HG03196 (cell line): ENCODE results near the gene PDGFA.

Experiments used
- ATAC-seq: cut with Tn5 transposase; IDR thresholded peaks from one replicate; pipeline ENCODE4 v1.9.1; 2021; ENCODE audit not compliant: unreplicated experiment

The PDGFA gene

GRCh38 chr7:475951-476441 is 43.6 kb downstream of the PDGFA start:
- ATAC-seq: no peak

- ATAC-seq: no peak
Observed at GRCh38 chr7:475425-475728, 44.3 kb downstream of the PDGFA start.

GRCh38 chr7:474605-475424 is 44.8 kb downstream of the PDGFA start:
- ATAC-seq: no peak

- ATAC-seq: no peak
Observed at GRCh38 chr7:473870-474604, 45.6 kb downstream of the PDGFA start.

- ATAC-seq: no peak
Observed at GRCh38 chr7:473211-473734, 46.4 kb downstream of the PDGFA start.

DNA sequence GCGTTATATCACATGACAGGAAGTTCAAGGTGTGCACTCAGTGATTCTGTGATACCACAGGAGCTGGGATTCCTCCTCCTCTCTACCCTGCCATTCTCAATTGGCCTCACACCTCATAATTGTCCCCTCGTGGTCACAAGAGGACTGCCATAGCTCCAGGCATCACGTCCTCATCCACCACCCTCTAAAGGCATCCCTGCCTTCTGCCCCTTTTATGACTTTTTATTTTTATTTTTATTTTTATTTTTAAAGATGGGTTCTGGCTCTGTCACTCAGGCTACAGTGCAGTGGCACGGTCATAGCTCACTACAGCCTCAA is 47.0 kb downstream of the PDGFA start:
- ATAC-seq: no peak

- ATAC-seq: no peak
Observed at GRCh38 chr7:471866-472639, 47.6 kb downstream of the PDGFA start.

DNA sequence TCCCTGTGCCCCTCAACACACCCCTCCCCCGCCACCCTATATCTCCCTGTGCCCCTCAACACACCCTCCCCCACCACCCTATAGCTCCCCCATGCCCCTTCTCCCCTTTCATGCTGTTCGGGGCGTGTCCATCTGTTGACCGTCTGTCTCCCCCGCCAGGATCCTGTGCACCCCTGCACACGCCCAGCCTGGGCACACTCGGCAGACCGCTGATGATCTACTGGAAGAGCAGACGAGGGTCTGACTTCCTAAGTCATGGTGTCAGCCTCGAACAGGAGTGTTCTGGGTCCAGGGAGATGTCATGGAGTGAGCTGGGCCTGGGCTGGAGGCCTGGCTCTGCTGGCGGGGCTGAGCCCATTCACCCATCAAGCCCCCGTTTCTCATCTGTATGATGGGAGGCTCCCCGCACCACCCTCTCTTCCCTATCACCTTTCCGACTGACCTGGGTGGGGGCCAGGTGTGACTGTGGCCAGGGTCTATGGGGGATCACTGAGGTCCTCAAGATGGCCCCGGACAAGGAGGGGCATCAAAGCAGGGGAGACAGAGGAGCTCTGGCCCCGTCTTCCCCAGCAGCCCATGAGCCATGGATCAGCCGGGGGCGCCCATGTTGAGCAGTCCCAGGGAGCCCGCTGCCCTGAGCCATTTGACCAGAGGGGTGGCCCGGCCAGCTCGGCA is 48.3 kb downstream of the PDGFA start:
- no peak for ATAC-seq

- no peak for ATAC-seq
Observed at GRCh38 chr7:469563-469961, 50.1 kb downstream of the PDGFA start.

DNA sequence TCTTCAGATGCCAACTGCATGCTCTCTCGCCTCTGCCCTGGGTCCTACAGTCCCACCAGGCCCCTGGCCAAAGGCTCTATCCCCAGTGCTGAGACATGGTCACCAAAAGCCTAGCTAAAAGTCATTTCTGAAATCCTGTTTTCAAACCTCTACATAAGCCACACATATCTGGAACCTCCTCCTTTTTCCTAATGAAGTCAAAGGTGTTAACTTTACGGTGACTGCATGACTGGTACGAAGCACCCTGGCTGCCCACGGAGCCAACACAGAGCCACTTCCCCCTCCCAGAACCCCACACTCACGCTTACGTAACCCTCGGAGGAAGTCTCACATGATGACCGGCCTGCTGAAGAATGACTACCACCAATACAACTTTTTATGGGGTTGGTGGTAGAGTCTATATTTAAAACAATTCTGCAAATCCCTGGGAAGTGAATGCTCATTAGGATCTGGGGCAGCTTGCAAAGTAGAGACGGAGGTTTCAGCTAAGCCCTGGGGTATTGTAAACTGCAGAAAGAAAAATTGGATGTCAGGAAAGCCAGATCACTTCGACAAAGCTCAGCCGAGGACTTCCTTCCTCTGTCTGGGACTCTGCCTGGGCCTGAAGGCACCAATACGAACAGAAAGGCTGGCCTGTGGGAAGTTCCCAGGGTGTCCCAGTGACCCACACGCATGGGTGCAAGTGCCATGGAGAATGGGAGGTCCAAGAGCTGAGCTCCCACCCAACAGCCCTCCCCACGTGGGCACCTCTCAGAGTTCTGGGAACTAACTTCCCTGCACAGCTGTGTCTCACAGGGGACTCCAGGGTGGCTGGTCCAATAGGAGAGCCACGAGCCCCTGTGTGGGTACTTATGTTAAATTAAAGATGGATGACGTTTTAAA is 50.7 kb downstream of the PDGFA start:
- no peak for ATAC-seq

DNA sequence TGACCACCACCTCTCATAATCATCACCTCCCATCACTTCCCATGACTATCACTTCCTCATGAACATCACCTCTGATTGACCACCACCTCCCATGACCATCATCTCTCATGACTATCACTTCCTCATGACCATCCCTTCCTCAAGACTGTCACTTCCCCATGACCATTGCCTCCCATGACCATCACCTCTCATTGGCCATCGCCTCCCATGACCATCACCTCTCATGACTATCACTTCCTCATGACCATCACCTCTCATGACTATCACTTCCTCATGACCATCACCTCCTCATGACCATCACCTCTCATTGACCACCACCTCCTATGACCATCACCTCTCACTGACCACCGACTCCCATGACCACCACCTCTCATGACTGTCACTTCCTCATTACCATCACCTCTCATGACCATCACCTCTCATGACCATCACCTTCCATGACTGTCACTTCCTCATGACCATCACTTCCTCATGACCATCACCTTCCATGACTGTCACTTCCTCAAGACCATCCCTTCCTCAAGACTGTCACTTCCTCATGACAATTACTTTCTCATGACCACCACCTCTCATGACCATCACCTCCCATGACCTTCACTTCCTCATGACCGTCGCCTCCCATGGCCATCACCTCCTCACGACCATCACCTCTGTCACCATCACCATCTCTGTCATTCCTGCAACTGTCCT is 51.6 kb downstream of the PDGFA start:
- no peak for ATAC-seq

DNA sequence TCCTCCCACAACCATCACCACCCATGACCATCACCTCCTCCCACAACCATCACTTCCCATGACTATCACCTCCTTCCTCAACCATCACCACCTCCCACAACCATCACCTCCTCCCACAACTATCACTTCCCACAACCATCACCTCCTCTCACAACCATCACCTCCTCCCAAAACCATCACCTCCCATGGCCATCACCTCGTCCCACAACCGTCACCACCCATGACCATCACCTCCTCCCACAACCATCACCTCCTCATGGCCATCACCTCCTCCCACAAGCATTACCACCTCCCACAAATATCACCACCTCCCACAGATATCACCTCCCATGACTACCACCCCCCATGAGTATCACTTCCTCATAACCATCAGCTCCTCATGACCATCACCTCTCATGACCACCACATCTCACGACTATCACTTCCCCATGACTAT is 52.2 kb downstream of the PDGFA start:
- ATAC-seq: no peak

DNA sequence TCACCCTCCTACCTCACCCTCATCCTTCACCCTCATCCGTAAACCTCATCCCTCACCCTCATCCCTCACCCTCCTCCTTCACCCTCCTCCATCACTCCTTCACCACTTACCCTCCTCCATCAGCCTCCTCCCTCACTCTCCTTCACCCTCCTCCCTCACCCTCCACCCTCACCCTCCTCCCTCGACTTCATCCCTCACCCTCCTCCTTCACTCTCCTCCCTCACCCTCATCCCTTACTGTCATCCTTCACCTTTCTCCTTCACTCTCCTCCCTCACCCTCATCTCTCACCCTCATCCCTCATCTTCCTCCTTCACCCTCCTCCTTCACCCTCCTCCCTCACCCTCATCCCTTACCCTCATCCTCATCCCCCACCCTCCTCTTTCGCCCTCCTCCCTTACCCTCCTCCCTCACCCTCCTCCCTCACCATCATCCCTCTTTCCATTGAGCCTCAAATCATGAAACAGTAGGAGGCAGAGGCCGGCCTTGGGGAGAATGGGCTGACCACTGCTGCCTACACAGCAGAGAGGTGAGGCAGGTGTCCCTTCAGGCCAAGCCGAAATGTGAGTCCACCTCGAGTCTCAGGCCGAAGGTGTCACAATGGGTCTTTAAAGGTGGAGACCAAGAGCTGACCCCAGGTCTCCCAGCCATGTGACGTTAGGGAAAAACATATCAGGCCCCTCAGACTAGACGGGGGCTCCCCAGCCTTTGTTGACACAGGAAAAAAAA is 53.0 kb downstream of the PDGFA start:
- no peak for ATAC-seq

GRCh38 chr7:465710-466400 is 53.8 kb downstream of the PDGFA start:
- ATAC-seq: no peak

DNA sequence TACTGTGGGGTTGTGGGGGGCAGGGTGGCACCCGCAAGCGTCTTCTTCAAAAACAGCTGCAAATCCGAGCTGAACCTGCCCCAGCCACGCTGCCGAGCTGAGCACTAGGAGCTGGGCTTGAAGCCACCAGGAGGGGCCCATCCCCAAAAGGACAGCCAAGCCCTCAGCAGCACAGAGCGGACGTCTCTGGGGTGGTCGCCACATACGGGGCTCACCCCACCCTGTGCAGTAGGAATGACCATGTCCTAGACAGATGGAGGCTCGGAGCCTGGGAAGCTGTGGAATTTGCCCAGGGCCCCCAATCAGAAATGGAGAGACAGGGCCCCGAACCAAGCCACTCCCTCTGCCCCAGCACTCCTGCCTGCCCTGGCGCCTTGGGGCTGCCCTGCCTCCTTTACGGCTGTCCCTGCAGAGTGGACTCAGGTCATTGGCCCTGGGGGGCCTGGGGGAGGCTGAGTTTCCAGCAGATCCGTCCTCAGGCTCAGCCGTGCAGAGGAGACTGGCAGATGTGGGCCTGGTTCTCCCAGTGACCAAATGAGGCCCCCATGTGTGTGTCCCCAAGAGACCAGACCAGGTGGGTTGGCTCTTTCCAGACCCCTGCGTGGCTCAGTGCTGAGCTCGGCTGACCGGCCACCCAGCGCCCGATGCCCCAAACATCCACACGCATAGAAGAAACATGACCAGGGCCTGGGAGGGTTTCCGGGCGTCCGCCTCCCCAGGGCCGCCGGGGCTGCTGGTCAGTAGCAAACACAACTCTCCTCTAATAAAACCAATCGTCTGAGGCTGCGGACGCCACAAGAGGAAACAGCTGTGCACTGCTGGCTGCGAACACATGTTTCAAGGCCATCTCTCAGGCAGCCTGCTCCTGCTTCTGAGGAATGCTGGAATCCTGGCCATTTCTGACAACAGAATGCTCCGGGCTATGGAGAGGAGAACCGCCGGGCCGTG is 54.9 kb downstream of the PDGFA start:
- no peak for ATAC-seq

GRCh38 chr7:463817-464453 is 55.7 kb downstream of the PDGFA start:
- ATAC-seq: no peak

GRCh38 chr7:463362-463781 is 56.3 kb downstream of the PDGFA start:
- ATAC-seq: no peak
